K562 (cell line): ENCODE results near the gene SLC30A1. TPM values are rescaled to one million over a fixed set of nuclear protein-coding genes. Genes with fewer than 3 reads are reported as not detected.

Source experiments
- BRD9 ChIP-seq: fragments of 450-650 bp; IDR thresholded peaks from 2 replicates; pipeline ENCODE4 v1.6.1; 2018; ENCODE audit warnings: low read depth; ENCODE audit not compliant: partially characterized antibody
- CBFB ChIP-seq: sonication (generic); formaldehyde crosslinking; IDR thresholded peaks from 2 replicates; pipeline ENCODE4 v1.4.0; 2020; ENCODE audit warnings: mild to moderate bottlenecking, missing genetic modification reagents
- DPF2 ChIP-seq: fragments of 450-650 bp; IDR thresholded peaks from 2 replicates; pipeline ENCODE4 v1.6.1; 2016
- ELF2 ChIP-seq: fragments of 250-450 bp; sonication (Bioruptor Pico); IDR thresholded peaks from 2 replicates; pipeline ENCODE4 v1.5.0; 2021; ENCODE audit warnings: mild to moderate bottlenecking
- ETV6 ChIP-seq, 3 experiments: fragments of 150-350 bp in 1 of 3; sonication (generic) in 1 of 3; formaldehyde crosslinking in 1 of 3; IDR thresholded peaks; 2 replicates each; pipeline versions ENCODE4 v1.6.1 to v1.8.0; 2014 to 2022; ENCODE audit warnings: borderline replicate concordance in 2 of 3, low read depth in 2 of 3, antibody characterized with exemption in 1 of 3, low read length in 1 of 3, mild to moderate bottlenecking in 1 of 3, missing genetic modification reagents in 1 of 3
- HDAC2 ChIP-seq: fragments of 450-650 bp; IDR thresholded peaks from 2 replicates; pipeline ENCODE4 v1.6.1; 2016; ENCODE audit warnings: mild to moderate bottlenecking
- MXI1 ChIP-seq: IDR thresholded peaks from 2 replicates; pipeline ENCODE4 v1.6.1; 2011; ENCODE audit warnings: low read depth, mild to moderate bottlenecking, improper control_type of control experiment, low read length
- PRPF4 ChIP-seq: fragments of 200-400 bp; formaldehyde crosslinking; IDR thresholded peaks from one replicate; pipeline ENCODE4 v1.6.1; 2017; ENCODE audit warnings: low read length, low read depth, mild to moderate bottlenecking; ENCODE audit not compliant: insufficient read depth, poor library complexity, severe bottlenecking
- PTBP1 ChIP-seq: fragments of 200-400 bp; formaldehyde crosslinking; IDR thresholded peaks from 2 replicates; pipeline ENCODE4 v1.6.1; 2017; ENCODE audit warnings: low read depth, low read length
- PURB ChIP-seq: sonication (generic); formaldehyde crosslinking; IDR thresholded peaks from 2 replicates; pipeline ENCODE4 v1.9.0; 2021; ENCODE audit warnings: low read depth, mild to moderate bottlenecking, missing genetic modification reagents
- RHOXF2B ChIP-seq: fragments of 250-450 bp; sonication (Bioruptor Pico); conservative IDR thresholded peaks from 2 replicates; pipeline ENCODE4 v1.5.1; 2021
- SPI1 ChIP-seq: IDR thresholded peaks from 2 replicates; pipeline ENCODE4 v1.6.1; 2011; ENCODE audit warnings: low read depth, low read length, control low read depth, borderline replicate concordance
- TEAD2 ChIP-seq: fragments of 450-650 bp; IDR thresholded peaks from 2 replicates; pipeline ENCODE4 v1.6.1; 2016; ENCODE audit warnings: missing genetic modification characterization, control low read depth, missing compliant biosample characterization
- TEAD4 ChIP-seq, 2 experiments: sonication (generic) in 1 of 2; formaldehyde crosslinking in 1 of 2; IDR thresholded peaks; 2 replicates each; pipeline versions ENCODE4 v1.6.1 to v1.8.0; 2012 to 2022; ENCODE audit warnings: borderline replicate concordance in 1 of 2, inconsistent platforms in 1 of 2, low read length in 1 of 2, mild to moderate bottlenecking in 1 of 2, missing genetic modification reagents in 1 of 2
- TGIF2 ChIP-seq: sonication (generic); formaldehyde crosslinking; IDR thresholded peaks from 2 replicates; pipeline ENCODE4 v1.8.1; 2022; ENCODE audit warnings: mild to moderate bottlenecking, missing genetic modification reagents, moderate library complexity
- TRIM28 ChIP-seq: fragments of 450-650 bp; IDR thresholded peaks from 2 replicates; pipeline ENCODE4 v1.6.1; 2017
- ZNF445 ChIP-seq: fragments of 250-450 bp; sonication (Bioruptor Pico); IDR thresholded peaks from 2 replicates; pipeline ENCODE4 v1.4.0; 2020; ENCODE audit warnings: low read depth, mild to moderate bottlenecking, moderate library complexity
- ZNF75A ChIP-seq: fragments of 450-650 bp; formaldehyde crosslinking; IDR thresholded peaks from 2 replicates; pipeline ENCODE4 v1.4.0; 2020; ENCODE audit warnings: mild to moderate bottlenecking
- ZNF780A ChIP-seq: fragments of 250-450 bp; sonication (Bioruptor Pico); IDR thresholded peaks from 2 replicates; pipeline ENCODE4 v1.5.0; 2021; ENCODE audit warnings: mild to moderate bottlenecking
- polyA plus RNA-seq, 8 experiments: library from polyadenylated mRNA; depleted of rRNA in 4 of 8; stranded (reverse) in 5 of 8; unstranded in 3 of 8; fragments of >200 nt; fragmentation: Nextera tagmentation in 2 of 8; fragmentation: Illumina TruSeq in 1 of 8; extraction: Ambion mirVana in 2 of 8; extraction: Trizol in 1 of 8; gene quantifications; 2 replicates each; pipeline versions ENCODE4 v1.2.1 to v1.2.3, GENCODE V29; 2011 to 2014; ENCODE audit warnings: inconsistent platforms in 1 of 8, missing spikeins in 1 of 8
- total RNA-seq, 7 experiments: library from RNA; depleted of rRNA in 6 of 7; stranded (reverse); fragments of >200 nt in 6 of 7; fragmentation: Illumina TruSeq in 2 of 7; extraction: Trizol in 2 of 7; gene quantifications; 2 replicates each; pipeline versions ENCODE4 v1.2.1 to v1.2.3, GENCODE V29; 2011 to 2021; ENCODE audit warnings: low replicate concordance in 1 of 7
- TF ChIP-seq, protein P1 (sequence below), 2 experiments: fragments of 450-650 bp in 1 of 2; sonication (generic) in 1 of 2; formaldehyde crosslinking in 1 of 2; IDR thresholded peaks in 1 of 2; conservative IDR thresholded peaks in 1 of 2; 2 replicates each; pipeline versions ENCODE4 v1.6.1 to v1.8.1; 2016 to 2023; ENCODE audit warnings: mild to moderate bottlenecking in 2 of 2, moderate library complexity in 2 of 2, inconsistent platforms in 1 of 2, missing genetic modification reagents in 1 of 2
- TF ChIP-seq, protein P2 (sequence below): sonication (generic); formaldehyde crosslinking; IDR thresholded peaks from 2 replicates; pipeline ENCODE4 v1.8.1; 2023; ENCODE audit warnings: mild to moderate bottlenecking, missing genetic modification reagents, moderate library complexity
- TF ChIP-seq, protein P3 (sequence below): fragments of 450-650 bp; IDR thresholded peaks from 2 replicates; pipeline ENCODE4 v1.7.1; 2018; ENCODE audit warnings: mild to moderate bottlenecking, low read depth; ENCODE audit not compliant: partially characterized antibody

The SLC30A1 gene
- total and polyA plus RNA-seq, 9 of the 15 experiments (the other 6 are each of a cell fraction or from before 2014, with no cell fraction given), result 4.1 to 14.4 (median 6.6) TPM

DNA sequence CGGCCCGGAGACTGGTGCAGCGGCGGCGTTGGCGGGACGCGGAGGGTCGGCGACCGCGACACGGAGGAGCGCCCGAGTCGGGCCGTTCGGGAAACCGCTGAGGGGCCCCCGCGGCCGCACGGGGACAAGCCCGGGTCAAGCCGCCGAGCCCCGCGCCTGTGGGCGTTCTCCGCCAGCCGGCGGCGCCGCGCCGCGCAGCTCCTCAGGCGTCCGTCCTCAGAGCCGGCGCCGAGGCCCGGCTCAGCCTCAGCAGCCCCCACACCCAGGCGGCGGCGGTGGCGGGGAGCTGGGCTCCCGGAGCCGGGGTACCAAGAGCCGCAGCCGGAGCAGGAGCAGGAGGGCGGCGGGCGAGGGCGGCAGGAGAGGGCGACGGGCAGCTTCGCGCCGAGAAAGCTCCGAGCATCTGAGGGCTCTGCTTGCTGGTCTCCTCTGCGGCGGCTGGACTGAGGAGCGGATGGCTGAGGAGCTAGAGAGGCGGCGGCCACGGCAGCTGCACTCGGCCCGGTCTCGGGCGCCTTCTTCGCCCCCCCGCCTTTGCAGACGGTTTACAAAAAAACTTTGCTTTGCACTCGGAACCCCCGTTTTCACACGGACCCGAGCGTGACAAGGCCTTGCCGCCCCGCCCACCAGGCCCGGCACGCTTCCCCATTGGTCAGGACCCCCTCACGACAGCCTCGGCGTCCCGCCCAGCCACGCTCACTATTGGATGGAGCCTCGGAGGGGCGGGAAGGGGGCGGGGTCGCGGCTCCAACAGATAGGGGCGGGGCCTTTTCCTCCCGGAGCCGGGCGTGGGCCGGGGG, at the start of gene SLC30A1 (continued):
- TF ChIP-seq, protein P1, sequence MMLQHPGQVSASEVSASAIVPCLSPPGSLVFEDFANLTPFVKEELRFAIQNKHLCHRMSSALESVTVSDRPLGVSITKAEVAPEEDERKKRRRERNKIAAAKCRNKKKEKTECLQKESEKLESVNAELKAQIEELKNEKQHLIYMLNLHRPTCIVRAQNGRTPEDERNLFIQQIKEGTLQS (IDR thresholded peaks at IDR 0.05), result no peak
- TF ChIP-seq, protein P1 (CRISPR knock-in tag; conservative IDR thresholded peaks at IDR 0.05), result no peak; the same call in 1 of the 2 replicates
- TF ChIP-seq MXI1 (no peak), ELF2 (CRISPR knock-in tag) (no peak), PRPF4 (no peak), ZNF780A (CRISPR knock-in tag) (no peak), SPI1 (no peak), ETV6 (IDR thresholded peaks at IDR 0.05; ENCODE audit: borderline replicate concordance in 1 of 2, low read depth in 2 of 2, low read length in 1 of 2) (no peak), ETV6 (CRISPR knock-in tag; IDR thresholded peaks at IDR 0.05; ENCODE audit: borderline replicate concordance) (no peak), TRIM28 (no peak), RHOXF2B (no peak), TEAD2 (no peak), BRD9 (peak; percentile 97), ZNF445 (CRISPR knock-in tag) (no peak), PTBP1 (no peak), TGIF2 (CRISPR knock-in tag) (no peak), ZNF75A (0 out of 2 replicates have a peak, but pooled peaks have one; percentile 50), CBFB (CRISPR knock-in tag) (no peak), HDAC2 (no peak), DPF2 (no peak), PURB (CRISPR knock-in tag) (no peak), TEAD4 (IDR thresholded peaks at IDR 0.05; ENCODE audit: low read length) (no peak), TEAD4 (CRISPR knock-in tag; IDR thresholded peaks at IDR 0.05; ENCODE audit: borderline replicate concordance) (0 out of 2 replicates have a peak, but pooled peaks have one; percentile 58)
- TF ChIP-seq, protein P2, sequence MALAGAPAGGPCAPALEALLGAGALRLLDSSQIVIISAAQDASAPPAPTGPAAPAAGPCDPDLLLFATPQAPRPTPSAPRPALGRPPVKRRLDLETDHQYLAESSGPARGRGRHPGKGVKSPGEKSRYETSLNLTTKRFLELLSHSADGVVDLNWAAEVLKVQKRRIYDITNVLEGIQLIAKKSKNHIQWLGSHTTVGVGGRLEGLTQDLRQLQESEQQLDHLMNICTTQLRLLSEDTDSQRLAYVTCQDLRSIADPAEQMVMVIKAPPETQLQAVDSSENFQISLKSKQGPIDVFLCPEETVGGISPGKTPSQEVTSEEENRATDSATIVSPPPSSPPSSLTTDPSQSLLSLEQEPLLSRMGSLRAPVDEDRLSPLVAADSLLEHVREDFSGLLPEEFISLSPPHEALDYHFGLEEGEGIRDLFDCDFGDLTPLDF (CRISPR knock-in tag), result peak; percentile 45; the same call in 1 of the 2 replicates
- TF ChIP-seq, protein P3, sequence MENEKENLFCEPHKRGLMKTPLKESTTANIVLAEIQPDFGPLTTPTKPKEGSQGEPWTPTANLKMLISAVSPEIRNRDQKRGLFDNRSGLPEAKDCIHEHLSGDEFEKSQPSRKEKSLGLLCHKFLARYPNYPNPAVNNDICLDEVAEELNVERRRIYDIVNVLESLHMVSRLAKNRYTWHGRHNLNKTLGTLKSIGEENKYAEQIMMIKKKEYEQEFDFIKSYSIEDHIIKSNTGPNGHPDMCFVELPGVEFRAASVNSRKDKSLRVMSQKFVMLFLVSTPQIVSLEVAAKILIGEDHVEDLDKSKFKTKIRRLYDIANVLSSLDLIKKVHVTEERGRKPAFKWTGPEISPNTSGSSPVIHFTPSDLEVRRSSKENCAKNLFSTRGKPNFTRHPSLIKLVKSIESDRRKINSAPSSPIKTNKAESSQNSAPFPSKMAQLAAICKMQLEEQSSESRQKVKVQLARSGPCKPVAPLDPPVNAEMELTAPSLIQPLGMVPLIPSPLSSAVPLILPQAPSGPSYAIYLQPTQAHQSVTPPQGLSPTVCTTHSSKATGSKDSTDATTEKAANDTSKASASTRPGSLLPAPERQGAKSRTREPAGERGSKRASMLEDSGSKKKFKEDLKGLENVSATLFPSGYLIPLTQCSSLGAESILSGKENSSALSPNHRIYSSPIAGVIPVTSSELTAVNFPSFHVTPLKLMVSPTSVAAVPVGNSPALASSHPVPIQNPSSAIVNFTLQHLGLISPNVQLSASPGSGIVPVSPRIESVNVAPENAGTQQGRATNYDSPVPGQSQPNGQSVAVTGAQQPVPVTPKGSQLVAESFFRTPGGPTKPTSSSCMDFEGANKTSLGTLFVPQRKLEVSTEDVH, result no peak
